Bronchial epithelial cell (primary cell): ENCODE measurements around the gene TMTC1. TPM values are rescaled to one million over a fixed set of nuclear protein-coding genes. Genes with fewer than 3 reads are reported as not detected.
A peak's percentile ranks its signal among the peaks of the same experiment; 100 is the strongest.

Experiments
- DNase-seq: peaks from one replicate; pipeline ENCODE4 v3.0.0-alpha.2; 2010; ENCODE audit warnings: low read depth
- FAIRE-seq: peaks from 2 replicates; lab custom pipeline; 2011; peaks lifted over from hg19 to GRCh38; lab: Jason Lieb, UNC
- H3K27me3 ChIP-seq: 2 replicates; pipeline ENCODE4 v1.5.1; 2011; ENCODE audit warnings: low read length; ENCODE audit not compliant: control insufficient read depth, insufficient read depth
- H3K36me3 ChIP-seq: 2 replicates; pipeline ENCODE4 v1.5.1; 2011; ENCODE audit warnings: low read length; ENCODE audit not compliant: control insufficient read depth, insufficient read depth
- H3K4me3 ChIP-seq: 2 replicates; pipeline ENCODE4 v1.5.1; 2011; ENCODE audit warnings: mild to moderate bottlenecking, low read depth, low read length, control low read depth
- CTCF ChIP-seq: IDR thresholded peaks from 2 replicates; pipeline ENCODE4 v1.5.1; 2011; ENCODE audit warnings: mild to moderate bottlenecking, moderate library complexity, low read length, control low read depth, inconsistent platforms; ENCODE audit not compliant: insufficient read depth, severe bottlenecking
- total RNA-seq: library from RNA; depleted of rRNA; stranded (reverse); fragments of >200 nt; gene quantifications from 2 replicates; pipeline ENCODE4 v1.2.1, GENCODE V29; 2014

Gene TMTC1
- total RNA-seq, 1 donor from 2014 or later = 4.5 TPM

- no peaks in the 10 kb centered on the region for H3K27me3 ChIP-seq
- FAIRE-seq (no peak), DNase-seq (peak; percentile 90)
- no peak overlapping the region for H3K4me3 ChIP-seq
- no peaks in the 10 kb centered on the region for H3K36me3 ChIP-seq
- no peak for TF ChIP-seq CTCF
Observed at GRCh38 chr12:29537298-29537697, 246.4 kb downstream of the TMTC1 start.

GRCh38 chr12:29534935-29535334 lies 248.8 kb downstream of the TMTC1 start:
- FAIRE-seq = no peak
- H3K36me3 ChIP-seq = no peaks in the 10 kb centered on the region
- no peaks in the 10 kb centered on the region for H3K27me3 ChIP-seq
- no peak for TF ChIP-seq CTCF
- no peak overlapping the region for H3K4me3 ChIP-seq
- no peak for DNase-seq

- no peaks in the 10 kb centered on the region for H3K36me3 ChIP-seq
- no peak overlapping the region for H3K4me3 ChIP-seq
- TF ChIP-seq CTCF = no peak
- H3K27me3 ChIP-seq = no peaks in the 10 kb centered on the region
- DNase-seq (no peak), FAIRE-seq (no peak)
Observed at GRCh38 chr12:29533815-29534489, 249.8 kb downstream of the TMTC1 start.

- no peak for TF ChIP-seq CTCF
- DNase-seq (no peak), FAIRE-seq (no peak)
- Histone ChIP-seq H3K27me3 (no peaks in the 10 kb centered on the region), H3K36me3 (no peaks in the 10 kb centered on the region), H3K4me3 (no peak overlapping the region)
Observed at GRCh38 chr12:29531471-29531870, 252.3 kb downstream of the TMTC1 start.

GRCh38 chr12:29530436-29530835 lies 253.3 kb downstream of the TMTC1 start:
- FAIRE-seq = no peak
- no peaks in the 10 kb centered on the region for H3K36me3 ChIP-seq

More at GRCh38 chr12:29530436-29530835, 253.3 kb downstream of the TMTC1 start:
- TF ChIP-seq CTCF = no peak
- no peak for DNase-seq
- Histone ChIP-seq H3K4me3 (no peak overlapping the region), H3K27me3 (no peaks in the 10 kb centered on the region)
